Fibroblast of lung (primary cell): ENCODE data around the gene FAM3B.

ENCODE experiments used
- EZH2 ChIP-seq: IDR thresholded peaks from 2 replicates; pipeline ENCODE4 v1.5.1; 2012; ENCODE audit warnings: low read length, control low read depth, mild to moderate bottlenecking; ENCODE audit errors: missing control alignments
- TF ChIP-seq, protein P1 (sequence below), 2 donors: IDR thresholded peaks in 1 of 2; conservative IDR thresholded peaks in 1 of 2; 1 replicate in 1 of 2; 2 replicates in 1 of 2; pipeline ENCODE4 v1.5.1; 2011 to 2012; ENCODE audit warnings: low read length in 2 of 2, control low read depth in 1 of 2, inconsistent platforms in 1 of 2, low read depth in 1 of 2, mild to moderate bottlenecking in 1 of 2

GRCh38 chr21:41344146-41344545 is 27.5 kb downstream of the FAM3B start:
- TF ChIP-seq EZH2: no peak
- TF ChIP-seq, protein P1, sequence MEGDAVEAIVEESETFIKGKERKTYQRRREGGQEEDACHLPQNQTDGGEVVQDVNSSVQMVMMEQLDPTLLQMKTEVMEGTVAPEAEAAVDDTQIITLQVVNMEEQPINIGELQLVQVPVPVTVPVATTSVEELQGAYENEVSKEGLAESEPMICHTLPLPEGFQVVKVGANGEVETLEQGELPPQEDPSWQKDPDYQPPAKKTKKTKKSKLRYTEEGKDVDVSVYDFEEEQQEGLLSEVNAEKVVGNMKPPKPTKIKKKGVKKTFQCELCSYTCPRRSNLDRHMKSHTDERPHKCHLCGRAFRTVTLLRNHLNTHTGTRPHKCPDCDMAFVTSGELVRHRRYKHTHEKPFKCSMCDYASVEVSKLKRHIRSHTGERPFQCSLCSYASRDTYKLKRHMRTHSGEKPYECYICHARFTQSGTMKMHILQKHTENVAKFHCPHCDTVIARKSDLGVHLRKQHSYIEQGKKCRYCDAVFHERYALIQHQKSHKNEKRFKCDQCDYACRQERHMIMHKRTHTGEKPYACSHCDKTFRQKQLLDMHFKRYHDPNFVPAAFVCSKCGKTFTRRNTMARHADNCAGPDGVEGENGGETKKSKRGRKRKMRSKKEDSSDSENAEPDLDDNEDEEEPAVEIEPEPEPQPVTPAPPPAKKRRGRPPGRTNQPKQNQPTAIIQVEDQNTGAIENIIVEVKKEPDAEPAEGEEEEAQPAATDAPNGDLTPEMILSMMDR (conservative IDR thresholded peaks at IDR 0.05 in 1 of 2, IDR thresholded peaks at IDR 0.05 in 1 of 2; ENCODE audit: low read depth in 1 of 2, low read length in 2 of 2): no peak
